Keratinocyte (primary cell): ENCODE data around the gene PSD. TPM values are rescaled to one million over a fixed set of nuclear protein-coding genes. Genes with fewer than 3 reads are reported as not detected.
A peak's percentile ranks its signal among the peaks of the same experiment; 100 is the strongest.

Experiments used
- DNase-seq: peaks from one replicate; pipeline ENCODE4 v3.0.0-alpha.2; 2011; ENCODE audit warnings: low read depth, missing footprints, low spot score
- FAIRE-seq: peaks from 2 replicates; lab custom pipeline; 2011; peaks lifted over from hg19 to GRCh38; lab: Jason Lieb, UNC
- H2AFZ ChIP-seq: 2 replicates; pipeline ENCODE4 v1.6.0; 2012; ENCODE audit warnings: low read length, control low read depth, inconsistent platforms; ENCODE audit not compliant: control insufficient read depth
- H3K27ac ChIP-seq: 2 replicates; pipeline ENCODE4 v1.5.1; 2011; ENCODE audit warnings: low read length; ENCODE audit not compliant: control insufficient read depth, insufficient read depth
- H3K27me3 ChIP-seq: 3 replicates; pipeline ENCODE4 v1.6.0; 2011; ENCODE audit warnings: low read length; ENCODE audit not compliant: control insufficient read depth, insufficient read depth; ENCODE audit errors: extremely low read depth
- H3K36me3 ChIP-seq, 2 experiments: 2 replicates in 1 of 2; 3 replicates in 1 of 2; pipeline ENCODE4 v1.5.1; 2011; ENCODE audit warnings: low read length in 2 of 2, mild to moderate bottlenecking in 1 of 2; ENCODE audit not compliant: control insufficient read depth in 2 of 2, insufficient read depth in 2 of 2; ENCODE audit errors: extremely low read depth in 1 of 2
- H3K4me1 ChIP-seq: 3 replicates; pipeline ENCODE4 v1.5.1; 2011; ENCODE audit warnings: low read length; ENCODE audit not compliant: control insufficient read depth, insufficient read depth; ENCODE audit errors: extremely low read depth
- H3K4me2 ChIP-seq: 3 replicates; pipeline ENCODE4 v1.6.0; 2011; ENCODE audit warnings: low read depth, low read length; ENCODE audit not compliant: control insufficient read depth, insufficient read depth; ENCODE audit errors: extremely low read depth
- H3K4me3 ChIP-seq, 3 experiments: fragments of 200-600 bp in 1 of 3; sonication (generic) in 1 of 3; 2 replicates in 2 of 3; 3 replicates in 1 of 3; pipeline ENCODE4 v1.5.1; 2011 to 2016; ENCODE audit warnings: low read length in 3 of 3, mild to moderate bottlenecking in 3 of 3, control low read depth in 2 of 3, inconsistent platforms in 1 of 3, low read depth in 1 of 3, mixed read lengths in 1 of 3, mixed run types in 1 of 3, moderate library complexity in 1 of 3; ENCODE audit not compliant: control insufficient read depth in 2 of 3, insufficient read depth in 2 of 3; ENCODE audit errors: extremely low read depth in 1 of 3
- H3K79me2 ChIP-seq: 2 replicates; pipeline ENCODE4 v1.6.0; 2012; ENCODE audit warnings: low read length; ENCODE audit not compliant: control insufficient read depth, insufficient read depth
- H3K9ac ChIP-seq: 3 replicates; pipeline ENCODE4 v1.6.0; 2011; ENCODE audit warnings: low read length; ENCODE audit not compliant: control insufficient read depth, insufficient read depth; ENCODE audit errors: extremely low read depth
- H3K9me1 ChIP-seq: 3 replicates; pipeline ENCODE4 v1.6.0; 2011; ENCODE audit warnings: low read length; ENCODE audit not compliant: control insufficient read depth, insufficient read depth; ENCODE audit errors: extremely low read depth
- H3K9me3 ChIP-seq: 2 replicates; pipeline ENCODE4 v1.5.1; 2012; ENCODE audit warnings: low read depth, low read length; ENCODE audit not compliant: control insufficient read depth
- H4K20me1 ChIP-seq: 3 replicates; pipeline ENCODE4 v1.6.0; 2011; ENCODE audit warnings: low read length; ENCODE audit not compliant: control insufficient read depth, insufficient read depth; ENCODE audit errors: extremely low read depth
- EZH2 ChIP-seq: IDR thresholded peaks from one replicate; pipeline ENCODE4 v1.6.1; 2012; ENCODE audit warnings: inconsistent platforms, mild to moderate bottlenecking, low read length, moderate library complexity
- dilution Hi-C: fragments of 300-500 bp; cut with MboI; formaldehyde crosslinking; loops from one replicate; pipeline ENCODE4 v1.7.0; 2020; ENCODE audit warnings: low sequenced_read_pairs; ENCODE audit not compliant: extremely low pct_ligation_motif_present
- polyA plus RNA-seq, 5 experiments: library from polyadenylated mRNA; depleted of rRNA in 3 of 5; stranded (reverse) in 3 of 5; stranded (forward) in 1 of 5; unstranded in 1 of 5; fragments of >200 nt; gene quantifications; 1 replicate in 1 of 5; 2 replicates in 3 of 5; 3 replicates in 1 of 5; pipeline versions ENCODE4 v1.2.1 to v1.2.3, GENCODE V29; 2011 to 2012; ENCODE audit warnings: missing spikeins in 2 of 5, low read depth in 1 of 5, low replicate concordance in 1 of 5
- TF ChIP-seq, protein P1 (sequence below), 3 experiments: IDR thresholded peaks in 1 of 3; conservative IDR thresholded peaks in 1 of 3; optimal IDR thresholded peaks in 1 of 3; 2 replicates in 2 of 3; 3 replicates in 1 of 3; pipeline versions ENCODE3 to v1.5.1; 2011; ENCODE audit warnings: low read length in 3 of 3, mild to moderate bottlenecking in 3 of 3, moderate library complexity in 2 of 3, control low read depth in 1 of 3, inconsistent platforms in 1 of 3; ENCODE audit not compliant: insufficient read depth in 2 of 3; ENCODE audit errors: extremely low read depth in 1 of 3

PSD gene
- polyA plus RNA-seq, 1 donor (not counting 4 experiments of a cell fraction or from before 2014, with no cell fraction given) = 0.10 TPM

- Histone ChIP-seq H3K27me3 (peaks cover 67% of the 10 kb centered on the region), H3K9ac (no peak overlapping the region), H3K4me2 (peak overlapping the region; percentile 48), H3K79me2 (no peaks in the 10 kb centered on the region), H3K36me3 (no peaks in the 10 kb centered on the region), H4K20me1 (no peaks in the 10 kb centered on the region), H3K9me3 (no peaks in the 10 kb centered on the region), H3K4me3 (peak overlapping the region in 2 of 3 experiments; percentile 26 to 34), H3K9me1 (no peaks in the 10 kb centered on the region), H2AFZ (peak overlapping the region; percentile 12), H3K27ac (no peak overlapping the region), H3K4me1 (peaks cover 11% of the 10 kb centered on the region)
- FAIRE-seq (no peak), DNase-seq (no peak)
- peak; percentile 92 for TF ChIP-seq EZH2
- TF ChIP-seq, protein P1, sequence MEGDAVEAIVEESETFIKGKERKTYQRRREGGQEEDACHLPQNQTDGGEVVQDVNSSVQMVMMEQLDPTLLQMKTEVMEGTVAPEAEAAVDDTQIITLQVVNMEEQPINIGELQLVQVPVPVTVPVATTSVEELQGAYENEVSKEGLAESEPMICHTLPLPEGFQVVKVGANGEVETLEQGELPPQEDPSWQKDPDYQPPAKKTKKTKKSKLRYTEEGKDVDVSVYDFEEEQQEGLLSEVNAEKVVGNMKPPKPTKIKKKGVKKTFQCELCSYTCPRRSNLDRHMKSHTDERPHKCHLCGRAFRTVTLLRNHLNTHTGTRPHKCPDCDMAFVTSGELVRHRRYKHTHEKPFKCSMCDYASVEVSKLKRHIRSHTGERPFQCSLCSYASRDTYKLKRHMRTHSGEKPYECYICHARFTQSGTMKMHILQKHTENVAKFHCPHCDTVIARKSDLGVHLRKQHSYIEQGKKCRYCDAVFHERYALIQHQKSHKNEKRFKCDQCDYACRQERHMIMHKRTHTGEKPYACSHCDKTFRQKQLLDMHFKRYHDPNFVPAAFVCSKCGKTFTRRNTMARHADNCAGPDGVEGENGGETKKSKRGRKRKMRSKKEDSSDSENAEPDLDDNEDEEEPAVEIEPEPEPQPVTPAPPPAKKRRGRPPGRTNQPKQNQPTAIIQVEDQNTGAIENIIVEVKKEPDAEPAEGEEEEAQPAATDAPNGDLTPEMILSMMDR (optimal IDR thresholded peaks at IDR 0.05 in 1 of 3, IDR thresholded peaks at IDR 0.05 in 1 of 3, conservative IDR thresholded peaks at IDR 0.05 in 1 of 3; ENCODE audit: extremely low read depth in 1 of 3, insufficient read depth in 2 of 3, low read length in 3 of 3) = no peak
- dilution Hi-C loops = no loop called here
These were observed 8.8 kb downstream of the PSD start for GRCh38 chr10:102409604-102410428.

DNA sequence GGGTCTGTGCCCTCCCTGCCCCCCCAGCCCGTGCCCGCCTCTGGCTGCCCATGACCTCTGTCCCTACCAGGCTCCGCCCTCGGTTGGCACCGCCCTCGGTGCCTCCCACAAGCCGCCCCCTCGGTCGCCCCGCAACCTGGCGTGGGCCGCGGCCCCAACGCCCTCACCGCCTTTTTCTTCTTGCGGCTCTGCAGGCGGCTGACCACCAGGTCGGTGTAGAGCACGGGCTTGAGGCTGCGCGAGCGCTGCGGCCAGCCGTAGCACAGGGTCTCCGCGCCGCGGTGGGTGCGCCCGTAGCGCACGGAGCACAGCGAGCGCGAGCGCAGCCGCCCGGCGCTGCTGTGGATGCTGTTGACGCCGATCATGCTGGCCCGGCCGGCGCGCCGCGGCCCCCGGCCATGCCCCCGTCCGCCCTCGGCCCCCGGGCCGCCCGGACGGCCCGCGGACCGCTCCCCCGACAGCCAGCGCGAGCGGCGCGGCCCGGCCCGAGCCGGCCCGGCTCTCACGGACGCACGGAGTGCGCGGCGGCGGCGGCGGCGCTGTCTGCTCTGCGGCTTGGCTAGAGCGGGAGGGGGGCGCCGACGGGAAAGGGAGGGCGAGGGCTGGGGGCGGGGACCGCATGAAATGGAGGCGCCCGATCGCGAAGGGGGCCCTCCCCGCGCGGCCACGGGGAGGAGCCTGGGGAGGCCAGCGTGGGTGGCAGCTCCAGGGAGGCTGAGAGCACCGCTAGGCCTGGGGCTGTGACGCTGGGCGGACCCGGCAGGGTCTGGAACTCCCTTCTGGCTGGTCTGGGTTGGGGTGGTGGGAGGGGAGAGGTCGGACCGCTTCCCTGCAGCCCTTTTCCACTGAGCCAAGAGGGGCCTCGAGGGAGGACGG lies 9.6 kb downstream of the PSD start:
- Histone ChIP-seq H3K27ac (no peak overlapping the region), H3K27me3 (peaks cover 63% of the 10 kb centered on the region), H3K79me2 (no peaks in the 10 kb centered on the region), H2AFZ (peak overlapping the region; percentile 37), H3K36me3 (peaks cover 0 to 3% of the 10 kb centered on the region in 2 experiments), H3K9ac (no peak overlapping the region), H3K9me1 (no peaks in the 10 kb centered on the region), H3K4me1 (peaks cover 11% of the 10 kb centered on the region), H4K20me1 (no peaks in the 10 kb centered on the region), H3K9me3 (no peaks in the 10 kb centered on the region), H3K4me3 (peak overlapping the region in 1 of 3 experiments; percentile 27), H3K4me2 (peak overlapping the region; percentile 58)
- peak; percentile 2 for TF ChIP-seq EZH2
- TF ChIP-seq, protein P1 (optimal IDR thresholded peaks at IDR 0.05 in 1 of 3, IDR thresholded peaks at IDR 0.05 in 1 of 3, conservative IDR thresholded peaks at IDR 0.05 in 1 of 3; ENCODE audit: extremely low read depth in 1 of 3, insufficient read depth in 2 of 3, low read length in 3 of 3) = no peak
- DNase-seq (no peak), FAIRE-seq (no peak)
- dilution Hi-C loops = no loop called here
